Activated CD8-positive, alpha-beta T cell treated with anti-CD3 and anti-CD28 coated beads for 36 hours (primary cell): ENCODE data around the gene RTN4RL1. TPM values are rescaled to one million over a fixed set of nuclear protein-coding genes. Genes with fewer than 3 reads are reported as not detected.

Source experiments
- ATAC-seq: fragments of 200-7000 bp; cut with Tn5 transposase; one replicate; pipeline ENCODE4 v1.10.0; 2021; ENCODE audit warnings: mild to moderate bottlenecking, moderate library complexity
- CTCF ChIA-PET: fragments of 350-600 bp; sonication (Branson Sonifier 250); formaldehyde crosslinking; loops from one replicate; lab custom pipeline; 2021; ENCODE audit warnings: antibody characterized with exemption; lab: Charles Lee
- POLR2A ChIA-PET: fragments of 350-600 bp; sonication (Branson Sonifier 250); formaldehyde crosslinking; loops from one replicate; lab custom pipeline; 2021; ENCODE audit warnings: antibody characterized with exemption; lab: Charles Lee
- DNase-seq: peaks from one replicate; pipeline ENCODE4 v3.0.0-alpha.2; 2020
- H3K27ac Mint-ChIP-seq: one replicate; pipeline ENCODE4 v1.8.0; 2021; ENCODE audit warnings: mild to moderate bottlenecking, mixed read lengths
- H3K27me3 Mint-ChIP-seq: one replicate; pipeline ENCODE4 v1.8.0; 2021; ENCODE audit warnings: mixed read lengths
- H3K36me3 Mint-ChIP-seq: one replicate; pipeline ENCODE4 v1.8.0; 2021; ENCODE audit warnings: low read depth, mixed read lengths
- H3K4me1 Mint-ChIP-seq: one replicate; pipeline ENCODE4 v1.8.0; 2021; ENCODE audit warnings: low read depth, mixed read lengths
- H3K4me3 Mint-ChIP-seq: one replicate; pipeline ENCODE4 v1.8.0; 2021; ENCODE audit warnings: mild to moderate bottlenecking, moderate library complexity, mixed read lengths
- H3K9me3 Mint-ChIP-seq: one replicate; pipeline ENCODE4 v1.8.0; 2021; ENCODE audit warnings: mixed read lengths
- CTCF ChIP-seq: fragments of 200-600 bp; IDR thresholded peaks from one replicate; pipeline ENCODE4 v1.8.0; 2022; ENCODE audit warnings: antibody characterized with exemption, mild to moderate bottlenecking
- intact Hi-C: fragments of 100-400 bp; cut with micrococcal nuclease; formaldehyde crosslinking; loops from one replicate; pipeline ENCODE4 v1.10.0; 2022
- total RNA-seq, 2 experiments: library from RNA; stranded (reverse); gene quantifications; one replicate each; pipeline ENCODE4 v1.2.3, GENCODE V29; 2021

The RTN4RL1 gene
- total RNA-seq, 2 experiments from 2014 or later = 0.27 to 0.49 TPM

GRCh38 chr17:2064147-2064489 lies 39.0 kb upstream of the RTN4RL1 start:
- Mint-ChIP-seq H3K4me1 (peaks cover 33% of the 10 kb centered on the region), H3K36me3 (peaks cover 74% of the 10 kb centered on the region), H3K27me3 (no peaks in the 10 kb centered on the region), H3K27ac (no peak overlapping the region), H3K4me3 (no peak overlapping the region), H3K9me3 (no peaks in the 10 kb centered on the region)
- no peak for TF ChIP-seq CTCF
- DNase-seq = no peak
- CTCF ChIA-PET = interaction anchor here (1.1 to 10.3 kb wide), 4 partner anchors 7 to 181 kb away, joined by 3 to 121 read pairs (median 19); partner anchors contain the start of gene HIC1
- POLR2A ChIA-PET = interaction anchor here (1.1 to 2.0 kb wide), 2 partner anchors 8 to 34 kb away, joined by 3 to 5 read pairs; no protein-coding TSS in a partner anchor
- intact Hi-C loops = no loop called here
- no peak for ATAC-seq

- intact Hi-C loops = no loop called here
- Mint-ChIP-seq H3K9me3 (no peaks in the 10 kb centered on the region), H3K27me3 (no peaks in the 10 kb centered on the region), H3K36me3 (peaks cover 69% of the 10 kb centered on the region), H3K27ac (peak overlapping the region; percentile 37), H3K4me1 (peaks cover 27% of the 10 kb centered on the region), H3K4me3 (no peak overlapping the region)
- no peak for TF ChIP-seq CTCF
- ATAC-seq (no peak), DNase-seq (peak; percentile 56)
- ChIA-PET CTCF (interaction anchor here (1.1 to 10.3 kb wide), 3 partner anchors 7 to 182 kb away, joined by 3 to 121 read pairs (median 30); partner anchors contain the start of gene HIC1), POLR2A (interaction anchor here (1.1 to 2.0 kb wide), 3 partner anchors 9 to 191 kb away, joined by 3 to 5 read pairs (median 3); no protein-coding TSS in a partner anchor)
Observed at GRCh38 chr17:2063261-2064146, 38.4 kb upstream of the RTN4RL1 start.

GRCh38 chr17:2062571-2063183 lies 37.5 kb upstream of the RTN4RL1 start:
- ATAC-seq (no peak), DNase-seq (no peak)
- Mint-ChIP-seq H3K4me3 (no peak overlapping the region), H3K27ac (peak overlapping the region; percentile 37), H3K9me3 (no peaks in the 10 kb centered on the region), H3K4me1 (peaks cover 20% of the 10 kb centered on the region), H3K27me3 (no peaks in the 10 kb centered on the region), H3K36me3 (peaks cover 68% of the 10 kb centered on the region)
- TF ChIP-seq CTCF = no peak
- ChIA-PET CTCF (no interaction called here), POLR2A (interaction anchor here (1.5 to 2.0 kb wide), 2 partner anchors 10 to 191 kb away, joined by 3 to 5 read pairs; no protein-coding TSS in a partner anchor)
- intact Hi-C loops = no loop called here

GRCh38 chr17:2061441-2061958 lies 36.4 kb upstream of the RTN4RL1 start:
- intact Hi-C loops = no loop called here
- ChIA-PET POLR2A (interaction anchor here (0.6 to 1.5 kb wide), 2 partner anchors 44 to 193 kb away, joined by 3 read pairs; no protein-coding TSS in a partner anchor), CTCF (no interaction called here)
- Mint-ChIP-seq H3K4me1 (peaks cover 13% of the 10 kb centered on the region), H3K27ac (no peak overlapping the region), H3K9me3 (no peaks in the 10 kb centered on the region), H3K4me3 (no peak overlapping the region), H3K36me3 (peaks cover 64% of the 10 kb centered on the region), H3K27me3 (no peaks in the 10 kb centered on the region)
- no peak for TF ChIP-seq CTCF
- ATAC-seq = no peak
- no peak for DNase-seq
